K562 (cell line): Measurements from ENCODE around the gene BORA. TPM values are rescaled to one million over a fixed set of nuclear protein-coding genes. Genes with fewer than 3 reads are reported as not detected.

Source experiments
- ARID2 ChIP-seq: fragments of 450-650 bp; IDR thresholded peaks from 2 replicates; pipeline ENCODE4 v1.6.1; 2017; ENCODE audit warnings: antibody characterized with exemption, mild to moderate bottlenecking
- CBX2 ChIP-seq: fragments of 200-600 bp; sonication (generic); IDR thresholded peaks from one replicate; pipeline ENCODE4 v1.6.1; 2012; ENCODE audit warnings: mild to moderate bottlenecking, low read length, inconsistent platforms; ENCODE audit not compliant: insufficient read depth, poor library complexity, severe bottlenecking
- ETV6 ChIP-seq, 3 experiments: fragments of 150-350 bp in 1 of 3; sonication (generic) in 1 of 3; formaldehyde crosslinking in 1 of 3; IDR thresholded peaks; 2 replicates each; pipeline versions ENCODE4 v1.6.1 to v1.8.0; 2014 to 2022; ENCODE audit warnings: borderline replicate concordance in 2 of 3, low read depth in 2 of 3, antibody characterized with exemption in 1 of 3, low read length in 1 of 3, mild to moderate bottlenecking in 1 of 3, missing genetic modification reagents in 1 of 3
- FOXP1 ChIP-seq: sonication (generic); formaldehyde crosslinking; IDR thresholded peaks from 2 replicates; pipeline ENCODE4 v1.8.0; 2022; ENCODE audit warnings: mild to moderate bottlenecking, missing genetic modification reagents
- NFRKB ChIP-seq: fragments of 450-650 bp; IDR thresholded peaks from 2 replicates; pipeline ENCODE4 v1.6.1; 2016; ENCODE audit warnings: low read depth
- PCBP1 ChIP-seq: fragments of 200-400 bp; formaldehyde crosslinking; IDR thresholded peaks from 2 replicates; pipeline ENCODE4 v1.6.1; 2018; ENCODE audit warnings: mild to moderate bottlenecking, low read depth, low read length; ENCODE audit not compliant: poor library complexity, severe bottlenecking
- SNIP1 ChIP-seq: fragments of 450-650 bp; IDR thresholded peaks from 2 replicates; pipeline ENCODE4 v1.7.1; 2017; ENCODE audit warnings: low read depth, mild to moderate bottlenecking
- SRSF9 ChIP-seq: fragments of 200-400 bp; formaldehyde crosslinking; IDR thresholded peaks from 2 replicates; pipeline ENCODE4 v1.6.1; 2017; ENCODE audit warnings: low read depth, low read length, borderline replicate concordance
- ZC3H8 ChIP-seq: fragments of 450-650 bp; IDR thresholded peaks from 2 replicates; pipeline ENCODE4 v1.6.1; 2017
- ZNF133 ChIP-seq: fragments of 250-450 bp; sonication (Bioruptor Pico); IDR thresholded peaks from 2 replicates; pipeline ENCODE4 v1.4.0; 2020; ENCODE audit warnings: mild to moderate bottlenecking
- ZNF140 ChIP-seq: fragments of 250-450 bp; sonication (Bioruptor Pico); IDR thresholded peaks from 2 replicates; pipeline ENCODE4 v1.8.0; 2021; ENCODE audit warnings: moderate library complexity, mild to moderate bottlenecking, inconsistent platforms
- ZNF436 ChIP-seq: fragments of 250-450, 450-650 bp; sonication (Bioruptor Pico); formaldehyde crosslinking; IDR thresholded peaks from 2 replicates; pipeline ENCODE4 v1.7.0; 2020; ENCODE audit warnings: mild to moderate bottlenecking
- ZNF75A ChIP-seq: fragments of 450-650 bp; formaldehyde crosslinking; IDR thresholded peaks from 2 replicates; pipeline ENCODE4 v1.4.0; 2020; ENCODE audit warnings: mild to moderate bottlenecking
- polyA plus RNA-seq, 8 experiments: library from polyadenylated mRNA; depleted of rRNA in 4 of 8; stranded (reverse) in 5 of 8; unstranded in 3 of 8; fragments of >200 nt; fragmentation: Nextera tagmentation in 2 of 8; fragmentation: Illumina TruSeq in 1 of 8; extraction: Ambion mirVana in 2 of 8; extraction: Trizol in 1 of 8; gene quantifications; 2 replicates each; pipeline versions ENCODE4 v1.2.1 to v1.2.3, GENCODE V29; 2011 to 2014; ENCODE audit warnings: inconsistent platforms in 1 of 8, missing spikeins in 1 of 8
- total RNA-seq, 7 experiments: library from RNA; depleted of rRNA in 6 of 7; stranded (reverse); fragments of >200 nt in 6 of 7; fragmentation: Illumina TruSeq in 2 of 7; extraction: Trizol in 2 of 7; gene quantifications; 2 replicates each; pipeline versions ENCODE4 v1.2.1 to v1.2.3, GENCODE V29; 2011 to 2021; ENCODE audit warnings: low replicate concordance in 1 of 7
- TF ChIP-seq, protein P1 (sequence below): fragments of 450-650 bp; formaldehyde crosslinking; conservative IDR thresholded peaks from 2 replicates; pipeline ENCODE4 v1.4.0; 2022; ENCODE audit warnings: mild to moderate bottlenecking, missing genetic modification characterization
- TF ChIP-seq, protein P2 (sequence below): fragments of 150-350 bp; IDR thresholded peaks from 2 replicates; pipeline ENCODE4 v1.6.1; 2014; ENCODE audit warnings: low read depth, mild to moderate bottlenecking, low read length, borderline replicate concordance
- TF ChIP-seq, protein P3 (sequence below): fragments of 450-650 bp; IDR thresholded peaks from 2 replicates; pipeline ENCODE4 v1.6.1; 2016; ENCODE audit warnings: low read depth, mild to moderate bottlenecking, moderate library complexity

Gene BORA
- total and polyA plus RNA-seq, 9 of the 15 experiments (the other 6 are each of a cell fraction or from before 2014, with no cell fraction given), result 12.4 to 21.5 (median 18.2) TPM

DNA sequence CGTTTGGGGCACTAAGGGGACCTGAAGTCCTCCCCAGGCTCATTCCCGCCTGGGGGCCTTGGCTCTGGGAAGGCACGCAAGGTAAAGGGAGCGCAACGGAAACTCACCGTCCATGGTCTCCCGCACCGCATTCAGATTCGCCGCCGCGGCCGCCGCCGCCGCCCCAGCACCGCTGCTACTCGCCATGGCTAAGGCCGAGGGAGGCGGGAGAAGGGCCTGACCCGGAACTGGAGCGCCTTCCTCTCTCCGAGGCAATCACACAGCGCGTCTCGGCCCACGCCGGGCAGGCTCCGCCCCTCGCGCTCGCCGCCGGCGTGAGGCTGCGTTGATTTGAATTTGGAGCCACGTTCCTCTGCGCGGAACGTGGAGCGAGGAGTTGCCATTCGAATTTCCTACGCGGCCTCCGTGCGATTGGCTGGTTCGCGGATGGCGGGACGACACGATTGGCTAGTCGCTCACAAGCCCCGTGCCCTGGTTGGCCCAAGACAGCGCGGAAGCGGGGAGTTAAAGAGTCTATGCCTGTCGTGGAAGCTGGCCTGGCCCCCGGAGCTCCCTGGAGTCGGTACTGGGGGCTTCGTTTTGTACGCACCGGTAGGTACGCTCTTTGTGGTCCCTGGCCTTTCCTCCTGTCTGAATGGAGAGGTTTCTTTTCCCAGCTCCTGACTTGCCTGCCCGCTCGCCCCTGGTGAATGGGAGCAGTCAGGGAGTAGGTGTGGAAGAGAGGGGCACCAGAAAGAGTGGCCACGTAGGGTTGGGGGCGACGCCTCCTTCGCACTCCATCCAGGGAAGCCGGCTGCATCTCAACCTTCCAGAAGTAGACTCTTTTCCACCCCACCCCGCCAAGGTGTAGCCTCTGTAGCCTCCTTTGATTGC is at the start of gene BORA, which contains the start of gene MZT1 (continued):
- TF ChIP-seq FOXP1 (CRISPR knock-in tag) (no peak), ETV6 (IDR thresholded peaks at IDR 0.05; ENCODE audit: borderline replicate concordance in 1 of 2, low read depth in 2 of 2, low read length in 1 of 2) (no peak), ETV6 (CRISPR knock-in tag; IDR thresholded peaks at IDR 0.05; ENCODE audit: borderline replicate concordance) (no peak), ZNF133 (CRISPR knock-in tag) (no peak), ZNF140 (CRISPR knock-in tag) (no peak), NFRKB (no peak), ZNF75A (CRISPR knock-in tag) (no peak), SNIP1 (no peak), SRSF9 (no peak), PCBP1 (peak; percentile 19), CBX2 (no peak), ZC3H8 (no peak), ARID2 (no peak), ZNF436 (CRISPR knock-in tag) (no peak)
- TF ChIP-seq, protein P1, sequence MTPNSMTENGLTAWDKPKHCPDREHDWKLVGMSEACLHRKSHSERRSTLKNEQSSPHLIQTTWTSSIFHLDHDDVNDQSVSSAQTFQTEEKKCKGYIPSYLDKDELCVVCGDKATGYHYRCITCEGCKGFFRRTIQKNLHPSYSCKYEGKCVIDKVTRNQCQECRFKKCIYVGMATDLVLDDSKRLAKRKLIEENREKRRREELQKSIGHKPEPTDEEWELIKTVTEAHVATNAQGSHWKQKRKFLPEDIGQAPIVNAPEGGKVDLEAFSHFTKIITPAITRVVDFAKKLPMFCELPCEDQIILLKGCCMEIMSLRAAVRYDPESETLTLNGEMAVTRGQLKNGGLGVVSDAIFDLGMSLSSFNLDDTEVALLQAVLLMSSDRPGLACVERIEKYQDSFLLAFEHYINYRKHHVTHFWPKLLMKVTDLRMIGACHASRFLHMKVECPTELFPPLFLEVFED (CRISPR knock-in tag), result no peak
- TF ChIP-seq, protein P2, sequence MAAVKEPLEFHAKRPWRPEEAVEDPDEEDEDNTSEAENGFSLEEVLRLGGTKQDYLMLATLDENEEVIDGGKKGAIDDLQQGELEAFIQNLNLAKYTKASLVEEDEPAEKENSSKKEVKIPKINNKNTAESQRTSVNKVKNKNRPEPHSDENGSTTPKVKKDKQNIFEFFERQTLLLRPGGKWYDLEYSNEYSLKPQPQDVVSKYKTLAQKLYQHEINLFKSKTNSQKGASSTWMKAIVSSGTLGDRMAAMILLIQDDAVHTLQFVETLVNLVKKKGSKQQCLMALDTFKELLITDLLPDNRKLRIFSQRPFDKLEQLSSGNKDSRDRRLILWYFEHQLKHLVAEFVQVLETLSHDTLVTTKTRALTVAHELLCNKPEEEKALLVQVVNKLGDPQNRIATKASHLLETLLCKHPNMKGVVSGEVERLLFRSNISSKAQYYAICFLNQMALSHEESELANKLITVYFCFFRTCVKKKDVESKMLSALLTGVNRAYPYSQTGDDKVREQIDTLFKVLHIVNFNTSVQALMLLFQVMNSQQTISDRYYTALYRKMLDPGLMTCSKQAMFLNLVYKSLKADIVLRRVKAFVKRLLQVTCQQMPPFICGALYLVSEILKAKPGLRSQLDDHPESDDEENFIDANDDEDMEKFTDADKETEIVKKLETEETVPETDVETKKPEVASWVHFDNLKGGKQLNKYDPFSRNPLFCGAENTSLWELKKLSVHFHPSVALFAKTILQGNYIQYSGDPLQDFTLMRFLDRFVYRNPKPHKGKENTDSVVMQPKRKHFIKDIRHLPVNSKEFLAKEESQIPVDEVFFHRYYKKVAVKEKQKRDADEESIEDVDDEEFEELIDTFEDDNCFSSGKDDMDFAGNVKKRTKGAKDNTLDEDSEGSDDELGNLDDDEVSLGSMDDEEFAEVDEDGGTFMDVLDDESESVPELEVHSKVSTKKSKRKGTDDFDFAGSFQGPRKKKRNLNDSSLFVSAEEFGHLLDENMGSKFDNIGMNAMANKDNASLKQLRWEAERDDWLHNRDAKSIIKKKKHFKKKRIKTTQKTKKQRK, result no peak
- TF ChIP-seq, protein P3, sequence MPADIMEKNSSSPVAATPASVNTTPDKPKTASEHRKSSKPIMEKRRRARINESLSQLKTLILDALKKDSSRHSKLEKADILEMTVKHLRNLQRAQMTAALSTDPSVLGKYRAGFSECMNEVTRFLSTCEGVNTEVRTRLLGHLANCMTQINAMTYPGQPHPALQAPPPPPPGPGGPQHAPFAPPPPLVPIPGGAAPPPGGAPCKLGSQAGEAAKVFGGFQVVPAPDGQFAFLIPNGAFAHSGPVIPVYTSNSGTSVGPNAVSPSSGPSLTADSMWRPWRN, result no peak
